GM19099 (cell line): ENCODE measurements around the gene FLACC1.

Experiments used
- POLR2A ChIP-seq: IDR thresholded peaks from 3 replicates; pipeline ENCODE4 v1.6.1; 2011; ENCODE audit warnings: low read depth; ENCODE audit not compliant: insufficient read length; ENCODE audit errors: extremely low read depth

FLACC1 gene

DNA sequence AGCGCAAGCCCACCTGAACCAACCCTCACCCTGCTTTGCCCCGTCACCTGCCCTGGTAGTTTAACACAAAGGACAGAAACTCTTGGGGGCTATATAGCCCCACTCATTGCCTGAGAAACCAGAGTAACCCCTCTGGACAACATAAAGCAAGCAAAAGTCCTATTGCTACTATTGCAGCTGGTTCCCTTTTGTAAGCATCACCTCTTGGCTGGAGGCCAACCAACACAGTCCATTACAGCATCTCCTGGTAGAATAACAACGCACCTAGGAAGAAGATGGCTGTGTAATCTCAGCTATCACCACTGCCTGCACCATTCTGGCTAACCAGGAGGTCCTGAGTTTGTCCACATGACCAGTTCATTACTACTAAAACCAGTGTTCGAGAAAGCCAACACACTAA lies 36.4 kb downstream of the FLACC1 start:
- no peak for TF ChIP-seq POLR2A

GRCh38 chr2:201320257-201320656 lies 36.9 kb downstream of the FLACC1 start:
- TF ChIP-seq POLR2A = no peak

GRCh38 chr2:201319511-201319910 lies 37.6 kb downstream of the FLACC1 start:
- TF ChIP-seq POLR2A = no peak

DNA sequence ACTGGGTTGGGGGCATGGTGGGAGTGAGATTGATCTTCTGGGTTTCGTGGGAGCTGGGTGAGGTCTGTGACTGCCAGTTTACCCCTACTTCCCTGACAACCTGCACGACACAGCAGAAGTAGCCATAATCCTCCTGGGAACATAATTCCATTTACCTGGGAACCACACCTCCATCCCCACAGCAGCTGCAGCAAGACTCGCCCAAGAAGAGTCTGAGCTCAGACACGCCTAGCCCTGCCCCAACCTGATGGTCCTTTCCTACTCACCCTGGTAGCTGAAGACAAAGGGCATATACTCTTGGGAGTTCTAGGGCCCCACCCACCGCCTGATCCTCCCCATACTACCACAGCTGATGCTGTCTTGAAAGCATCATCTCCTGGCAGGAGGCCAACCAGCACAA lies 43.8 kb downstream of the FLACC1 start:
- no peak for TF ChIP-seq POLR2A

DNA sequence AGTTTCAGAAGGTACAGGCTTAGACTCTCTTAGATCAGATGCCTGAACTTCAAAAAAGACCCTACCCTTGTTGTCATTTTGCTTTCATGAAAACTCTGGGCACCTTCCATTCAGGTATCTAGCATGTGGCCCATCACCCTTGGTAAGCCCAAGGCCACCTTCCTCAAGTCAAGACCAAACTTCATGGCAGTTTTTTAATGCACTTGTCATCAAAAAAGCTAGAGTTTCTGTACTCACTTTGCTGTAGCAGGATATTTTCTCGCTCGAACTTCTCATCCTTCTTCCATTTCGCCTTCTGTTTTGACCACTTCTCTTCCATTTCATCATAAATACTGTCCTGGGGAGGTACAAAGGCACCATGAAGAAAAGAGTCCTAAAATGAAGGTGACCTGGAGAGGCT lies 48.2 kb downstream of the FLACC1 start:
- TF ChIP-seq POLR2A = no peak

GRCh38 chr2:201307876-201308275 lies 49.3 kb downstream of the FLACC1 start:
- TF ChIP-seq POLR2A = no peak

GRCh38 chr2:201298462-201299052 lies 58.6 kb downstream of the FLACC1 start:
- no peak for TF ChIP-seq POLR2A

- no peak for TF ChIP-seq POLR2A
These were observed 71.6 kb downstream of the FLACC1 start for GRCh38 chr2:201285499-201285898.

- TF ChIP-seq POLR2A = no peak
These were observed 76.7 kb downstream of the FLACC1 start for GRCh38 chr2:201280191-201281040.

DNA sequence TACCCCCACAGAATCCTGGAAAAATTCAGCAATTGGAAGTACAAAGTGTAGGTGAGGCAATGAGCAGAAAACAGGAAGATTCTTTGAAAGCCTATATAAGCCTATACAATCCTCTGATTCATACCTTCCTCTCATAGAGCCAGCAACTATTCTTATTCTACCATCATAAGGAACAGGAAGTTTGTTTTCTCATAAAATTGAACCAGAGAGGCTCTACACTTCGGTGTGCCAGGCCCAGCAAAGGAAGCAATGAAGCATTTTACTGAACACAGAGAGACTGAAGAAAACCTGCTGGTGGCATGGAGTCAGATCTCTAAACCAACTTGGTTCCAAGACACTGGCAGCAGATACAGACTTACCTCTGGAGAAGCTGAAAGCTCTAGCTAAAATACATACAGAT lies 78.1 kb downstream of the FLACC1 start:
- no peak for TF ChIP-seq POLR2A

DNA sequence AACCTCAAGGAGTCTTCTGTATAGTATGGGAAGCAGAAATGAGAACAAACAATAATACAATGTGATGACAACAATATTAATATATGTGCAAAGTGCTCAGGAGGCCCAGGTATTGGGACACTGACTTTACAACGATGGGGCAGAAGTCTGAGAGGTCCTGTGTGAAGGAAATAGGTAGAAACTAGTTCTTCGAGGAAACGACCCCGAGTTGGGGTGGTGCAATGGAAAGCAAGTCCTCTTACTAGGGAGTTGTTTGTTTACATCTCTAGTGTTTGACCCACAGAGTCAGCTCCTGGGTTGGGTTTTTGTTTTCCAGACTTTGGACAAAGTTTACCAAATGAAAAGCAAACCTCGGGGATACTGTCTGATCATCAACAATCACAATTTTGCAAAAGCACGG lies 80.6 kb downstream of the FLACC1 start:
- TF ChIP-seq POLR2A = no peak

DNA sequence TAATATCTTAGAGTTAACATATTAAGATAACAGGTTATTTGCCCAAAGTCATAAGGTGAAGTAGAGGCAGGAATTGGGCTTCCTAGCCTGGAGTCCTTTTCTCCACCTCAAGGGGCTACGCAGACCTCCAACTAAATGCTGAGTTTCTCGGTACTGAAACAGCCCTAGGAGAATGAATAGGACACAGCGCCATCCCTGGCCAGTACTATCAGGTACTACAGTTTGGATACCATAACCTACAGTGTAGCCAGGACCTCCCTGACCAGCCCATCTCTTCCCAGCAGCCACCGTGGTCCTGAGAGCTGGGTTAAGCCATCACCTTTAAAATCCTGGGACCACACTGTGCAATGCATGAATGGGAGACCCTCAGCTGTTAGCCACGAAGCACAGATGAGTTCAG lies 81.2 kb downstream of the FLACC1 start:
- TF ChIP-seq POLR2A = no peak

DNA sequence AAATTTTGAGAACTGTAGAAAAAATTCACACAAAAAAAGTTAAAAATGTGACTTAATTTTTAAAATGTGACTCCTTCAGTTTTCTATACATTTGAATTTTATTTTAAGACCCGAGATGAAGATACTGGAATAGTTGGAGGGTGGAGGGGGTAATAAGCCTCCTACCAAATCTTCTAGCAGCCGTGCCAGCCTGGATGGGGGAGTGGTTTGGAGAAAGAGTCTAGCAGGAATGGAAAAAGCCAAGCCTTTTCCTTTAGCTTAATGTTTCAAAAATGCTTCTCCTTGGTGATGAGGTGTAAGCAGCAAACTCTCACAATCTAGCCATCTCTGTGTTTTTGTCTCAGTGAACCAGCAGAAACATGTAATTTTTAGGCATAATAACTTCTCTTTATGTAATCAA lies 82.1 kb downstream of the FLACC1 start:
- TF ChIP-seq POLR2A = no peak

- no peak for TF ChIP-seq POLR2A
These were observed 83.7 kb downstream of the FLACC1 start for GRCh38 chr2:201273330-201273983.

- TF ChIP-seq POLR2A = no peak
These were observed 85.2 kb downstream of the FLACC1 start for GRCh38 chr2:201271917-201272316.

DNA sequence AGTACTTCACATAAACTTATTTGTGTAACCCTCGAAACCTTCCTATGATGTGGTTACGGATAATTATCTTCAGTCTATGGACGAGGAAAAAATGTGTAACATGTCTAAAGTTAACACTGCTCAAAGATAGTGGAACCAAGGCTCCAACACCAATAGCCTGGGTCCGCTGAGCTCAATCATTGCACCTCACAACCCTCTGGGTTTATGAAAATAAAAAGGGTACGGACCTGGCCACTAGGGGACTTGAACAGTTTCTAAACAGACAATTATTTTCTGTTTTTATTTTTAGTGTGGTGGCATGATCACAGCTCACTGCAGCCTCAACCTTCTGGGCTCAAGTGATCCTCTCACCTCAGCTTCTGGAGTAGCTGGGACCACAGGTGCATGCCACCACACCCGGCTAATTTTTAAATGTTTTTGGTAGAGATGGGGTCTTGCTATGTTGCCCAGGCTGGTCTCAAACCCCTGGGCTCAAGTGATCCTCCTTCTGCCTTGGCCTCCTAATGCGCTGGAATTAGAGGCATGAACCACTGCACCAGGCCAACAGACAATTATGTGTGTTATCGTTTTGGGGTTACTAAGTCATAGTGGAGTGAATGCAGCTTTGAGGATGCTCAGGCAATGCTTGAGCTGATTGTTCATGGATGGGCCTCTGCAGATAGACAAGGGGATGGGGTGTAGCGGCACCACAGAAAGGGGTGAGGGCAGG lies 86.7 kb downstream of the FLACC1 start:
- TF ChIP-seq POLR2A = no peak

DNA sequence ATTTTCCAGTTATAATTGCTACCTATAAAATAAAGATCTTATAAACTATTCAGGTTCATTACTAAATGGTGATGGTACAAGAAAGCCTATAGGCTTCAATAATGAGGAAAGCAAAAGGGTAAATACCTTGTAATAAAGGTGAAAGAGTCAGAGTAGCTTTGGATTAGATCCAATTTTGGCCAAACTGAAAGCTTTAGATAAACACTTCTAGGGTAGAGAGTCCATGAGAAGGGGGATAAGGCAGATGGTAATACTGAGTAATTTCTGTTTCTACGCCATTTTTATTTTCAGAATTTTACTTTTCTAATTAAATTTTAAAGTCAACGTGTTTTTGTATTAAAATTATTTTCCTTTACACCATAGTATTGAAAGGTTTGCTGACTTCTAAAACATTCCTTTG lies 87.4 kb downstream of the FLACC1 start:
- TF ChIP-seq POLR2A = no peak
